Measurements from ENCODE around the gene STX5.

- TF ChIP-seq CTCF (IDR thresholded peaks at IDR 0.05) (no peak), POLR2A (IDR thresholded peaks at IDR 0.05) (no peak)
Observed at GRCh38 chr11:62865635-62866034, 33.8 kb upstream of the STX5 start.
